HEK293 (cell line): ENCODE measurements around the gene OR1M1.
A peak's percentile ranks its signal among the peaks of the same experiment; 100 is the strongest.

Experiments used
- CTCF ChIA-PET: fragments of 350-600 bp; formaldehyde crosslinking; extraction: SDS; loops from one replicate; lab custom pipeline; 2021; ENCODE audit warnings: antibody characterized with exemption; lab: Yijun Ruan, JAX
- POLR2A ChIA-PET: fragments of 300-600 bp; formaldehyde crosslinking; extraction: SDS; loops from one replicate; lab custom pipeline; 2020; ENCODE audit warnings: antibody characterized with exemption, inconsistent platforms; lab: Yijun Ruan, JAX
- H3K27ac ChIP-seq: fragments of 200-500 bp; sonication (Bioruptor generic); 2 replicates; pipeline ENCODE4 v1.5.1; 2014; ENCODE audit warnings: low read depth, low read length, control low read depth, inconsistent platforms; ENCODE audit errors: extremely low read depth
- H3K36me3 ChIP-seq, 2 experiments: fragments of 200-500 bp in 1 of 2; sonication (Bioruptor generic) in 1 of 2; 1 replicate in 1 of 2; 2 replicates in 1 of 2; pipeline ENCODE4 v1.5.1; 2014 to 2017; ENCODE audit warnings: inconsistent platforms in 2 of 2, low read length in 2 of 2; ENCODE audit not compliant: control insufficient read depth in 2 of 2, insufficient read depth in 1 of 2
- H3K4me1 ChIP-seq: fragments of 200-500 bp; sonication (Bioruptor generic); 2 replicates; pipeline ENCODE4 v1.5.1; 2014; ENCODE audit warnings: mild to moderate bottlenecking, low read length, inconsistent platforms; ENCODE audit not compliant: control insufficient read depth, insufficient read depth
- H3K4me3 ChIP-seq: 2 replicates; pipeline ENCODE4 v1.5.1; 2011; ENCODE audit warnings: low read depth, mild to moderate bottlenecking, control low read depth, low read length, moderate library complexity
- H3K9me3 ChIP-seq: fragments of 200-500 bp; sonication (Bioruptor generic); 2 replicates; pipeline ENCODE4 v1.5.1; 2014; ENCODE audit warnings: low read depth, low read length, inconsistent platforms; ENCODE audit not compliant: control insufficient read depth, insufficient read depth
- SETDB1 ChIP-seq: IDR thresholded peaks from one replicate; pipeline ENCODE4 v1.6.1; 2017; ENCODE audit warnings: mild to moderate bottlenecking, low read length, moderate library complexity, mixed read lengths; ENCODE audit not compliant: insufficient read length
- ZBTB11 ChIP-seq: fragments of 450-650 bp; formaldehyde crosslinking; conservative IDR thresholded peaks from 2 replicates; pipeline ENCODE4 v1.5.1; 2016; ENCODE audit warnings: low read depth, missing biosample characterization, missing genetic modification characterization
- ZNF280D ChIP-seq: fragments of 450-650 bp; formaldehyde crosslinking; IDR thresholded peaks from 2 replicates; pipeline ENCODE4 v1.5.1; 2016; ENCODE audit warnings: missing biosample characterization, missing genetic modification characterization
- ZNF423 ChIP-seq: fragments of 450-650 bp; formaldehyde crosslinking; IDR thresholded peaks from 2 replicates; pipeline ENCODE4 v1.5.1; 2016; ENCODE audit warnings: missing biosample characterization, missing genetic modification characterization
- TF ChIP-seq, protein P1 (sequence below): fragments of 450-650 bp; formaldehyde crosslinking; IDR thresholded peaks from 2 replicates; pipeline ENCODE4 v1.5.1; 2016; ENCODE audit warnings: missing biosample characterization, missing genetic modification characterization
- TF ChIP-seq, protein P2 (sequence below): fragments of 450-650 bp; formaldehyde crosslinking; IDR thresholded peaks from 2 replicates; pipeline ENCODE4 v1.5.1; 2016; ENCODE audit warnings: missing biosample characterization, missing genetic modification characterization

OR1M1 gene

GRCh38 chr19:9144920-9145319, 58.1 kb downstream of the OR1M1 start:
- Histone ChIP-seq H3K27ac (no peak overlapping the region), H3K9me3 (no peaks in the 10 kb centered on the region), H3K36me3 (peaks cover 4 to 55% of the 10 kb centered on the region in 2 experiments; a peak in 2 of 3 replicates), H3K4me3 (no peak overlapping the region), H3K4me1 (no peaks in the 10 kb centered on the region)
- TF ChIP-seq, protein P1, sequence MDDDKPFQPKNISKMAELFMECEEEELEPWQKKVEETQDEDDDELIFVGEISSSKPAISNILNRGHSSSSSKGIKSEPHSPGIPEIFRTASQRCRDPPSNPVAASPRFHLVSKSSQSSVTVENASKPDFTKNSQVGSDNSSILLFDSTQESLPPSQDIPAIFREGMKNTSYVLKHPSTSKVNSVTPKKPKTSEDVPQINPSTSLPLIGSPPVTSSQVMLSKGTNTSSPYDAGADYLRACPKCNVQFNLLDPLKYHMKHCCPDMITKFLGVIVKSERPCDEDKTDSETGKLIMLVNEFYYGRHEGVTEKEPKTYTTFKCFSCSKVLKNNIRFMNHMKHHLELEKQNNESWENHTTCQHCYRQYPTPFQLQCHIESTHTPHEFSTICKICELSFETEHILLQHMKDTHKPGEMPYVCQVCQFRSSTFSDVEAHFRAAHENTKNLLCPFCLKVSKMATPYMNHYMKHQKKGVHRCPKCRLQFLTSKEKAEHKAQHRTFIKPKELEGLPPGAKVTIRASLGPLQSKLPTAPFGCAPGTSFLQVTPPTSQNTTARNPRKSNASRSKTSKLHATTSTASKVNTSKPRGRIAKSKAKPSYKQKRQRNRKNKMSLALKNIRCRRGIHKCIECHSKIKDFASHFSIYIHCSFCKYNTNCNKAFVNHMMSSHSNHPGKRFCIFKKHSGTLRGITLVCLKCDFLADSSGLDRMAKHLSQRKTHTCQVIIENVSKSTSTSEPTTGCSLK (tag by site-specific recombination): no peak
- peak; percentile 92 for TF ChIP-seq SETDB1
- TF ChIP-seq ZNF280D (tag by site-specific recombination): peak; percentile 82
- TF ChIP-seq ZBTB11 (tag by site-specific recombination): no peak
- TF ChIP-seq, protein P2, sequence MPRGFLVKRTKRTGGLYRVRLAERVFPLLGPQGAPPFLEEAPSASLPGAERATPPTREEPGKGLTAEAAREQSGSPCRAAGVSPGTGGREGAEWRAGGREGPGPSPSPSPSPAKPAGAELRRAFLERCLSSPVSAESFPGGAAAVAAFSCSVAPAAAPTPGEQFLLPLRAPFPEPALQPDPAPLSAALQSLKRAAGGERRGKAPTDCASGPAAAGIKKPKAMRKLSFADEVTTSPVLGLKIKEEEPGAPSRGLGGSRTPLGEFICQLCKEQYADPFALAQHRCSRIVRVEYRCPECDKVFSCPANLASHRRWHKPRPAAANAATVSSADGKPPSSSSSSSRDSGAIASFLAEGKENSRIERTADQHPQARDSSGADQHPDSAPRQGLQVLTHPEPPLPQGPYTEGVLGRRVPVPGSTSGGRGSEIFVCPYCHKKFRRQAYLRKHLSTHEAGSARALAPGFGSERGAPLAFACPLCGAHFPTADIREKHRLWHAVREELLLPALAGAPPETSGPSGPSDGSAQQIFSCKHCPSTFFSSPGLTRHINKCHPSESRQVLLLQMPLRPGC (tag by site-specific recombination): no peak
- no peak for TF ChIP-seq ZNF423 (tag by site-specific recombination)
- POLR2A ChIA-PET: no interaction called here
- CTCF ChIA-PET: no interaction called here
